Testis (tissue), 3 donors: ENCODE data around the gene SAE1. TPM values are rescaled to one million over a fixed set of nuclear protein-coding genes. Genes with fewer than 3 reads are reported as not detected.

ENCODE experiments used
- DNase-seq: peaks from one replicate; pipeline ENCODE4 v3.0.0-alpha.2; 2019
- H3K27ac ChIP-seq, 2 donors: fragments of 200-600 bp; sonication (generic); one replicate each; pipeline ENCODE4 v1.5.1; 2019
- H3K27me3 ChIP-seq: fragments of 200-600 bp; sonication (generic); one replicate; pipeline ENCODE4 v1.5.1; 2019
- H3K36me3 ChIP-seq: fragments of 200-600 bp; sonication (generic); one replicate; pipeline ENCODE4 v1.5.1; 2017; ENCODE audit warnings: low read depth; ENCODE audit errors: missing control alignments
- H3K4me1 ChIP-seq: fragments of 200-600 bp; sonication (generic); one replicate; pipeline ENCODE4 v1.5.1; 2019
- H3K4me3 ChIP-seq, 2 donors: fragments of 200-600 bp; sonication (generic); one replicate each; pipeline ENCODE4 v1.5.1; 2017 to 2019
- H3K9me3 ChIP-seq: fragments of 200-600 bp; sonication (generic); one replicate; pipeline ENCODE4 v1.5.1; 2017
- CTCF ChIP-seq, 3 experiments: fragments of 450-650 bp in 2 of 3; fragments of 200-600 bp in 1 of 3; sonication (generic) in 1 of 3; IDR thresholded peaks; one replicate each; pipeline ENCODE4 v1.5.1; 2016 to 2019; ENCODE audit warnings: antibody characterized with exemption in 3 of 3, mild to moderate bottlenecking in 2 of 3, moderate library complexity in 1 of 3
- POLR2A ChIP-seq: fragments of 450-650 bp; IDR thresholded peaks from one replicate; pipeline ENCODE4 v1.6.1; 2017; ENCODE audit warnings: antibody characterized with exemption, mild to moderate bottlenecking, moderate library complexity
- WGBS, 2 donors: methylation state at CpG; one replicate each; pipeline ENCODE4 v1.1.5; 2018; 5-methylcytosine and 5-hydroxymethylcytosine counted together
- intact Hi-C: fragments of 100-400 bp; cut with DNase I; formaldehyde crosslinking; loops from one replicate; pipeline ENCODE4 v1.15.1; 2023; ENCODE audit warnings: low total_unique reads
- polyA plus RNA-seq: library from polyadenylated mRNA; stranded (reverse); fragments of 350-450 nt; fragmentation: Illumina TruSeq; extraction: RNeasy Lipid Tissue Mini Kit (QIAGEN cat#74804); gene quantifications from one replicate; pipeline ENCODE4 v1.2.3, GENCODE V29; 2014; ENCODE audit warnings: low read depth, low replicate concordance; ENCODE audit not compliant: insufficient read depth
- total RNA-seq, 2 donors: library from RNA; depleted of rRNA; stranded (reverse); fragments of >200 nt; gene quantifications; one replicate each; pipeline ENCODE4 v1.2.3, GENCODE V29; 2016

The SAE1 gene
- total and polyA plus RNA-seq, 3 donors from 2014 or later = 105 to 185 (median 124) TPM

- H3K36me3 ChIP-seq = no peaks in the 10 kb centered on the region
- peak overlapping the region; percentile 41 to 99 for H3K27ac ChIP-seq
- WGBS, 2 donors = 0 to 33% methylated on average over 1 to 10 of the region's 51 CpGs
- TF ChIP-seq POLR2A (no peak), CTCF (IDR thresholded peaks at IDR 0.05) (no peak)
- no peaks in the 10 kb centered on the region for H3K27me3 ChIP-seq
- intact Hi-C loops = no loop called here
- peak overlapping the region; percentile 84 to 88 for H3K4me3 ChIP-seq
- peaks cover 26% of the 10 kb centered on the region for H3K4me1 ChIP-seq
- peak; percentile 89 for DNase-seq
- H3K9me3 ChIP-seq = no peaks in the 10 kb centered on the region
Measured at GRCh38 chr19:47231215-47232054, 100.8 kb downstream of the SAE1 start.

GRCh38 chr19:47232422-47233211 lies 102.0 kb downstream of the SAE1 start:
- DNase-seq = no peak
- intact Hi-C loops = no loop called here

GRCh38 chr19:47236072-47236675 lies 105.5 kb downstream of the SAE1 start:
- WGBS, 2 donors = 91% methylated on average over 12 of the region's 12 CpGs
- H3K4me3 ChIP-seq = no peak overlapping the region
- intact Hi-C loops = no loop called here
- DNase-seq = no peak
- H3K9me3 ChIP-seq = no peaks in the 10 kb centered on the region
- TF ChIP-seq CTCF (IDR thresholded peaks at IDR 0.05) (no peak), POLR2A (no peak)
- no peaks in the 10 kb centered on the region for H3K27me3 ChIP-seq
- no peaks in the 10 kb centered on the region for H3K36me3 ChIP-seq
- peaks cover 8% of the 10 kb centered on the region for H3K4me1 ChIP-seq
- H3K27ac ChIP-seq = no peak overlapping the region

More at GRCh38 chr19:47232422-47233211, 102.0 kb downstream of the SAE1 start:
- Histone ChIP-seq H3K27me3 (no peaks in the 10 kb centered on the region), H3K36me3 (no peaks in the 10 kb centered on the region), H3K4me1 (peaks cover 15% of the 10 kb centered on the region), H3K9me3 (no peaks in the 10 kb centered on the region), H3K27ac (peak overlapping the region in 1 of 2 donors; percentile 99), H3K4me3 (no peak overlapping the region)
- no peak for TF ChIP-seq POLR2A
- TF ChIP-seq CTCF (IDR thresholded peaks at IDR 0.05) = no peak
- WGBS, 2 donors = 62 to 66% methylated on average over 16 of the region's 16 CpGs

GRCh38 chr19:47239152-47239551 lies 108.5 kb downstream of the SAE1 start:
- Histone ChIP-seq H3K36me3 (no peaks in the 10 kb centered on the region), H3K27me3 (no peaks in the 10 kb centered on the region), H3K4me1 (peaks cover 8% of the 10 kb centered on the region), H3K4me3 (peak overlapping the region in 1 of 2 donors; percentile 40), H3K27ac (no peak overlapping the region), H3K9me3 (no peaks in the 10 kb centered on the region)
- TF ChIP-seq CTCF (IDR thresholded peaks at IDR 0.05) (no peak), POLR2A (no peak)
- intact Hi-C loops = no loop called here
- DNase-seq = no peak
- WGBS, 2 donors = 6 to 10% methylated on average over 10 to 15 of the region's 16 CpGs
